A549 (cell line): ENCODE results near the gene MYO18B. TPM values are rescaled to one million over a fixed set of nuclear protein-coding genes. Genes with fewer than 3 reads are reported as not detected.

Experiments
- ATAC-seq, 2 experiments: fragments of 200-7000 bp in 1 of 2; fragments of >200 bp in 1 of 2; cut with Nextera tagmentation in 1 of 2; cut with Tn5 transposase in 1 of 2; 3 replicates each; pipeline versions ENCODE4 v1.8.0 to v1.9.1; 2018 to 2020; ENCODE audit warnings: mild to moderate bottlenecking in 1 of 2, moderate library complexity in 1 of 2
- CTCF ChIA-PET: fragments of 300-600 bp; sonication (Branson Sonifier 250); formaldehyde crosslinking; extraction: SDS; loops from one replicate; lab custom pipeline; 2021; ENCODE audit warnings: antibody characterized with exemption, inconsistent platforms; lab: Yijun Ruan, JAX
- POLR2A ChIA-PET: fragments of 350-600 bp; formaldehyde crosslinking; extraction: SDS; loops from one replicate; lab custom pipeline; 2021; ENCODE audit warnings: antibody characterized with exemption, inconsistent platforms; lab: Yijun Ruan, JAX
- DNase-seq, 2 experiments: peaks; one replicate each; pipeline versions ENCODE4 v3.0.0 to v3.0.0-alpha.2; 2011 to 2016; ENCODE audit warnings: low read depth in 1 of 2, low spot score in 1 of 2
- FAIRE-seq: peaks from 2 replicates; lab custom pipeline; 2011; peaks lifted over from hg19 to GRCh38; lab: Jason Lieb, UNC
- H3K27ac ChIP-seq, 2 experiments: fragments of >200 bp; sonication (Bioruptor Twin); formaldehyde crosslinking; 3 replicates each; pipeline ENCODE4 v1.5.1; 2016 to 2017
- H3K4me1 ChIP-seq: fragments of >200 bp; sonication (Bioruptor Twin); formaldehyde crosslinking; 3 replicates; pipeline ENCODE4 v1.6.1; 2016
- H3K4me2 ChIP-seq: fragments of >200 bp; sonication (Bioruptor Twin); formaldehyde crosslinking; 3 replicates; pipeline ENCODE4 v1.6.1; 2016
- H3K4me3 ChIP-seq: fragments of >200 bp; sonication (Bioruptor Twin); formaldehyde crosslinking; 3 replicates; pipeline ENCODE4 v1.5.1; 2016
- H3K9me3 ChIP-seq: fragments of >200 bp; sonication (Bioruptor Twin); formaldehyde crosslinking; 3 replicates; pipeline ENCODE4 v1.6.1; 2016
- BCL3 ChIP-seq: fragments of >200 bp; sonication (Bioruptor Twin); formaldehyde crosslinking; IDR thresholded peaks from 3 replicates; pipeline ENCODE4 v1.6.1; 2016
- CBX8 ChIP-seq: fragments of 200-600 bp; sonication (generic); IDR thresholded peaks from 2 replicates; pipeline ENCODE4 v1.6.1; 2016
- E2F6 ChIP-seq: IDR thresholded peaks from 2 replicates; pipeline ENCODE4 v1.6.1; 2012; ENCODE audit warnings: low read depth, borderline replicate concordance
- EHF ChIP-seq: fragments of 250-450 bp; sonication (Bioruptor Pico); IDR thresholded peaks from 2 replicates; pipeline ENCODE4 v1.5.0; 2020; ENCODE audit warnings: mild to moderate bottlenecking
- EHMT2 ChIP-seq: fragments of 200-600 bp; sonication (generic); IDR thresholded peaks from 2 replicates; pipeline ENCODE4 v1.6.1; 2016; ENCODE audit warnings: antibody characterized with exemption, low read depth, mild to moderate bottlenecking, moderate library complexity
- ELK1 ChIP-seq: fragments of 150-350 bp; IDR thresholded peaks from 2 replicates; pipeline ENCODE4 v1.6.1; 2014; ENCODE audit warnings: low read depth, mild to moderate bottlenecking, low read length
- FOSB ChIP-seq: fragments of 250-450 bp; sonication (Bioruptor Pico); IDR thresholded peaks from 2 replicates; pipeline ENCODE4 v1.5.0; 2020; ENCODE audit warnings: mild to moderate bottlenecking, moderate library complexity
- FOXS1 ChIP-seq: fragments of 250-450 bp; sonication (Bioruptor Pico); IDR thresholded peaks from 2 replicates; pipeline ENCODE4 v1.5.0; 2020; ENCODE audit warnings: mild to moderate bottlenecking, moderate library complexity
- HEYL ChIP-seq: fragments of 250-450 bp; sonication (Bioruptor Pico); IDR thresholded peaks from 2 replicates; pipeline ENCODE4 v1.8.0; 2021; ENCODE audit warnings: mild to moderate bottlenecking, moderate library complexity
- HMGXB4 ChIP-seq: fragments of 250-450 bp; sonication (Bioruptor Pico); IDR thresholded peaks from 2 replicates; pipeline ENCODE4 v1.5.0; 2021; ENCODE audit warnings: mild to moderate bottlenecking, moderate library complexity, borderline replicate concordance
- JUNB ChIP-seq: fragments of >200 bp; sonication (Bioruptor Twin); formaldehyde crosslinking; IDR thresholded peaks from 2 replicates; pipeline ENCODE4 v1.6.1; 2016
- KDM5A ChIP-seq: fragments of 200-600 bp; sonication (generic); IDR thresholded peaks from 2 replicates; pipeline ENCODE4 v1.6.1; 2016; ENCODE audit warnings: antibody characterized with exemption, mild to moderate bottlenecking
- MAX ChIP-seq: IDR thresholded peaks from 2 replicates; pipeline ENCODE4 v1.6.1; 2012
- MYC ChIP-seq: IDR thresholded peaks from 2 replicates; pipeline ENCODE4 v1.6.1; 2012; ENCODE audit warnings: mild to moderate bottlenecking, inconsistent platforms, low read length, improper control_type of control experiment, borderline replicate concordance
- NPAS2 ChIP-seq: fragments of 250-450 bp; sonication (Bioruptor Pico); IDR thresholded peaks from 2 replicates; pipeline ENCODE4 v1.8.0; 2022; ENCODE audit warnings: mild to moderate bottlenecking, moderate library complexity, borderline replicate concordance
- POLR2AphosphoS2 ChIP-seq: conservative IDR thresholded peaks from 2 replicates; pipeline ENCODE4 v1.6.1; 2012; ENCODE audit warnings: low read length, improper control_type of control experiment, inconsistent platforms
- RCOR1 ChIP-seq: fragments of 150-350 bp; IDR thresholded peaks from 2 replicates; pipeline ENCODE4 v1.6.1; 2014; ENCODE audit warnings: antibody characterized with exemption, low read length, low read depth
- REST ChIP-seq: fragments of 200-600 bp; sonication (generic); IDR thresholded peaks from 2 replicates; pipeline ENCODE4 v1.6.1; 2016; ENCODE audit warnings: antibody characterized with exemption, mild to moderate bottlenecking, moderate library complexity
- RNF2 ChIP-seq: fragments of 200-600 bp; sonication (generic); IDR thresholded peaks from 2 replicates; pipeline ENCODE4 v1.6.1; 2016; ENCODE audit warnings: low read depth, mild to moderate bottlenecking, antibody characterized with exemption, moderate library complexity, borderline replicate concordance
- SMC3 ChIP-seq: fragments of >200 bp; sonication (Bioruptor Twin); formaldehyde crosslinking; IDR thresholded peaks from 3 replicates; pipeline ENCODE4 v1.6.1; 2018; ENCODE audit warnings: inconsistent platforms
- SREBF2 ChIP-seq: fragments of 450-650 bp; IDR thresholded peaks from 2 replicates; pipeline ENCODE4 v1.6.1; 2014; ENCODE audit warnings: mild to moderate bottlenecking, moderate library complexity
- ZNF302 ChIP-seq: fragments of 250-450 bp; sonication (Bioruptor Pico); IDR thresholded peaks from 2 replicates; pipeline ENCODE4 v1.9.0; 2021; ENCODE audit warnings: inconsistent platforms, mild to moderate bottlenecking, moderate library complexity
- WGBS: methylation state at CpG from one replicate; pipeline ENCODE4 v1.1.6; 2017; ENCODE audit errors: missing lambda C conversion rate; 5-methylcytosine and 5-hydroxymethylcytosine counted together
- polyA plus RNA-seq, 4 experiments: library from polyadenylated mRNA; depleted of rRNA in 3 of 4; stranded (reverse); fragments of >200 nt; fragmentation: RNase III in 1 of 4; extraction: RNeasy Plus Mini Kit Qiagen cat#74134 plus additional on column Dnase treatment in 1 of 4; gene quantifications; 2 replicates in 3 of 4; 3 replicates in 1 of 4; pipeline ENCODE4 v1.2.3, GENCODE V29; 2011 to 2017

MYO18B gene
- polyA plus RNA-seq, 2 of the 4 experiments (the other 2 are of a cell fraction) = 0.01 TPM

GRCh38 chr22:25710501-25710900 is 31.5 kb upstream of the MYO18B start (continued):
- no peak for TF ChIP-seq FOXS1 (CRISPR knock-in tag)
- TF ChIP-seq KDM5A = no peak
- no peak for TF ChIP-seq MAX
- no peak for TF ChIP-seq SMC3
- no peak for TF ChIP-seq SREBF2
- TF ChIP-seq, all 56 proteins: peak for 0

GRCh38 chr22:25711491-25711890 is 30.5 kb upstream of the MYO18B start:
- Histone ChIP-seq H3K27ac (no peak overlapping the region), H3K4me1 (no peaks in the 10 kb centered on the region), H3K9me3 (no peaks in the 10 kb centered on the region), H3K4me3 (no peak overlapping the region), H3K4me2 (no peak overlapping the region)
- ChIA-PET POLR2A (no interaction called here), CTCF (interaction anchor here (1.0 to 3.4 kb wide), 3 partner anchors 37 to 249 kb away, joined by 3 to 10 read pairs (median 3); no protein-coding TSS in a partner anchor)
- FAIRE-seq (no peak), ATAC-seq (no peak), DNase-seq (no peak)
- TF ChIP-seq RNF2 (no peak), EHF (CRISPR knock-in tag) (no peak), HEYL (CRISPR knock-in tag) (no peak)
- 88% methylated on average over 6 of the region's 6 CpGs for WGBS

GRCh38 chr22:25712661-25713400 is 29.2 kb upstream of the MYO18B start:
- no peak for FAIRE-seq
- no peak overlapping the region for H3K4me3 ChIP-seq
- CTCF ChIA-PET = interaction anchor here (1.0 to 3.4 kb wide), 4 partner anchors 10 to 250 kb away, joined by 3 to 10 read pairs (median 4); no protein-coding TSS in a partner anchor

More at GRCh38 chr22:25712661-25713400, 29.2 kb upstream of the MYO18B start:
- POLR2A ChIA-PET = no interaction called here
- DNase-seq (no peak), ATAC-seq (no peak)
- no peaks in the 10 kb centered on the region for H3K4me1 ChIP-seq
- no peaks in the 10 kb centered on the region for H3K9me3 ChIP-seq
- H3K4me2 ChIP-seq = no peak overlapping the region
- TF ChIP-seq NPAS2 (CRISPR knock-in tag) (no peak), BCL3 (no peak), RCOR1 (no peak), EHMT2 (no peak), MYC (no peak), ZNF302 (no peak), FOSB (CRISPR knock-in tag) (no peak), HMGXB4 (CRISPR knock-in tag) (no peak), POLR2AphosphoS2 (no peak), EHF (CRISPR knock-in tag) (no peak), REST (no peak), JUNB (no peak), ELK1 (no peak), CBX8 (no peak), FOXS1 (CRISPR knock-in tag) (no peak), E2F6 (no peak)
- no peak overlapping the region for H3K27ac ChIP-seq
- 82% methylated on average over 7 of the region's 7 CpGs for WGBS
